Measurements from ENCODE around the gene REXO4.
A peak's percentile ranks its signal among the peaks of the same experiment; 100 is the strongest.

Gene REXO4

DNA sequence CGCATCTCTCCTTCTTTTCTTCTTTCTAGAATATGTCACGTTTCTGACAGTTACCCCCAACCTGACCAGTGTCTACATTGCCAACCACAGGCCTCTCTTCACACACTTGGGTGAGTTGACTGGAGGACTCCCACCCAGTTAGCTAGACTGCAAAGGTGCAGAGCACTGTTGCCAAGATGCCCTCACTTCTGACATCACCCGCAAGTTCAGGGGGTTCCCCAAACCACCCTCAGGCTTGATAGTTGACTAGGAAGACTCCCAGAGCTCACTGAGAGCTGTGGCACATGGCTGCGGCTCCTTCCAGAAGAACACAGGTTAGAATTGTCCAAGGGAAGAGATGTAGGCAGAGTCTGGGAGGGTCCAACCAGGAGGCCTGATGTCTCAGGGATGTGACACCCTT is 21.5 kb upstream of the REXO4 start:
- TF ChIP-seq, protein P1, sequence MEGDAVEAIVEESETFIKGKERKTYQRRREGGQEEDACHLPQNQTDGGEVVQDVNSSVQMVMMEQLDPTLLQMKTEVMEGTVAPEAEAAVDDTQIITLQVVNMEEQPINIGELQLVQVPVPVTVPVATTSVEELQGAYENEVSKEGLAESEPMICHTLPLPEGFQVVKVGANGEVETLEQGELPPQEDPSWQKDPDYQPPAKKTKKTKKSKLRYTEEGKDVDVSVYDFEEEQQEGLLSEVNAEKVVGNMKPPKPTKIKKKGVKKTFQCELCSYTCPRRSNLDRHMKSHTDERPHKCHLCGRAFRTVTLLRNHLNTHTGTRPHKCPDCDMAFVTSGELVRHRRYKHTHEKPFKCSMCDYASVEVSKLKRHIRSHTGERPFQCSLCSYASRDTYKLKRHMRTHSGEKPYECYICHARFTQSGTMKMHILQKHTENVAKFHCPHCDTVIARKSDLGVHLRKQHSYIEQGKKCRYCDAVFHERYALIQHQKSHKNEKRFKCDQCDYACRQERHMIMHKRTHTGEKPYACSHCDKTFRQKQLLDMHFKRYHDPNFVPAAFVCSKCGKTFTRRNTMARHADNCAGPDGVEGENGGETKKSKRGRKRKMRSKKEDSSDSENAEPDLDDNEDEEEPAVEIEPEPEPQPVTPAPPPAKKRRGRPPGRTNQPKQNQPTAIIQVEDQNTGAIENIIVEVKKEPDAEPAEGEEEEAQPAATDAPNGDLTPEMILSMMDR (IDR thresholded peaks at IDR 0.05; ENCODE audit: low read length, missing control alignments) = no peak
- H3K4me3 ChIP-seq (replicated peaks; ENCODE audit: low read depth, low read length) = no peak overlapping the region
- no peak for DNase-seq (ENCODE audit: low read depth)

DNA sequence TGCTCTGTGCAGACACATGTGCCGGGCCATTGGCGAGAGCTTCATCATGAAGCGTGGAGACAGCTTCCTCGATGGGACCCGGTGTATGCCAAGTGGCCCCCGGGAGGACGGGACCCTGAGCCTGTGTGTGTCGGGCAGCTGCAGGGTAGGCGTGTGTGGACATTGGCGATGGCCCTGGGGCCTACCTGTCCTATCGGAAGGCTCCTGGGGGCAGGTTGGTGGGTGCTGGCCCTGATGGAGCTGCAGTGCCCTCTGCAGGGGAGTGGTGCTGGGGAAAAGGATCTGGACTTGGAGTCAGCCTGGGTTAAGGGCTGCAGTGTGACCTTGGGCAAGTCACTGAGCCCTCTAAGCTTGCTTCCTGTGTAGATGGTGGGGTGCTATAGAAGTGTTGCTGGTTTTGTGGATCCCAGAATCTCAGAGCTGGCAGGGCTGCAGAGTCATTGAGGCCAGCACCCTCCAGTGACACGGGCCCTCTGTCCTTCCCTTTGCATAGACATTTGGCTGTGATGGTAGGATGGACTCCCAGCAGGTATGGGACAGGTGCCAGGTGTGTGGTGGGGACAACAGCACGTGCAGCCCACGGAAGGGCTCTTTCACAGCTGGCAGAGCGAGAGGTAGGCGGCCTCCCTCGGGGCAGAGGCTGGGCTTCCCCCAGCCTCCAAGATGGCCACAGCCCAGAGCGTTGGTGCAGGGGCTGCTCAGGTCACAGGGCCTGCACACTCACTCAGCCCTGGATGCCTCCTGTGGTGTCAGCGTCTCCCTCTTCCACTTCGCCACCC is 20.1 kb upstream of the REXO4 start:
- DNase-seq (ENCODE audit: low read depth) = no peak
- TF ChIP-seq, protein P1 (IDR thresholded peaks at IDR 0.05; ENCODE audit: low read length, missing control alignments) = no peak
- H3K4me3 ChIP-seq (replicated peaks; ENCODE audit: low read depth, low read length) = no peak overlapping the region

DNA sequence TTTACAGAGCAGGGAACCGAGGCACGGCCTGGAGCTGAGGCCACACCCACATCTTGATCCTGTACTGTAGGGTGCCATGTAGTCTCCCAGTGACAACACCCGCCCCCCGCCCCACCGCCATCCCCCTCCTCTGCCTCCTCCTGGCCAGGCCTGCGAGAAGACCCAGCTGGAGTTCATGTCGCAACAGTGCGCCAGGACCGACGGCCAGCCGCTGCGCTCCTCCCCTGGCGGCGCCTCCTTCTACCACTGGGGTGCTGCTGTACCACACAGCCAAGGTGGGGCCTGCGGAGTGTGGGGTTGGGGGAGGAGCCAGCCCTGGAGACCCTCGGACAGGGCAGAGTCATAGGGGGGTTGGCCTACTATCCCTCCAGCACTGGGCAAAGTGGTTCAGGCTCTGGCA is 18.9 kb upstream of the REXO4 start:
- TF ChIP-seq, protein P1 (IDR thresholded peaks at IDR 0.05; ENCODE audit: low read length, missing control alignments) = no peak
- H3K4me3 ChIP-seq (replicated peaks; ENCODE audit: low read depth, low read length) = no peak overlapping the region
- no peak for DNase-seq (ENCODE audit: low read depth)

DNA sequence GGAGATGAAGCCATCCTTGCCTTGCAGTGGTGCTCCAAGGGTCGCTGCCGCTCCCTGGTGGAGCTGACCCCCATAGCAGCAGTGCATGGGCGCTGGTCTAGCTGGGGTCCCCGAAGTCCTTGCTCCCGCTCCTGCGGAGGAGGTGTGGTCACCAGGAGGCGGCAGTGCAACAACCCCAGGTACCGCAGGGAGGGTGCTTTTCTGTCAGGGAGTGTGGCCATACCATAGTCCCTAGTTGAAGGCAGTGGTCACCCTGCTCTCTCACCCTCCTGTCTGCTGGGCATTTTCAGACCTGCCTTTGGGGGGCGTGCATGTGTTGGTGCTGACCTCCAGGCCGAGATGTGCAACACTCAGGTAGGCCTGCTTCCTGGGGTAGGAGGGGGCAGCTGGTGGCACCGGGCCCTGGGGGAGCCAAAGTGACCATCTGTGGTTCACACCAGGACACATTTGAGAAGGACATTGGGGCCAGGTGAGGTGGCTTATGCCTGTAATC is 15.6 kb upstream of the REXO4 start:
- TF ChIP-seq, protein P1 (IDR thresholded peaks at IDR 0.05; ENCODE audit: low read length, missing control alignments) = no peak
- H3K4me3 ChIP-seq (replicated peaks; ENCODE audit: low read depth, low read length) = no peak overlapping the region
- DNase-seq (ENCODE audit: low read depth) = no peak

DNA sequence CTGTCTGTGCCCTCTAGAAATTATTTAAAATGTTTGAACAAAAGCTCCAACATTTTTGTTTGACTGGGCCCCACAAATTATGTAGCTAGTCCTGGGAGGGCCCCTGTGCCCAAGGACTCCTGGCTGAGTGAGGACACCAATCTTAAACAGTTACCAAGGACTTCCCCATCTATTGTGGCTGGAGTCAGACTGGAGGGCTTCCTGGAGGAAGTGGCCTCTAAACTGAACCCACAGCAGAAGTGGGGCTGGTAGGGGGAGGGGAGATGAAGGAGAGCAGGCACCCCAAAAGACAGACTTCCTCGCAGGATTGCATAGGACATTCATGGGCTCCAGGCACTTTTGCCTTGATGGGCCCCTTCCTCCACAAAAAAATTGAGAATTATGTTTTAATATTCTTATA is 12.4 kb upstream of the REXO4 start:
- TF ChIP-seq, protein P1 (IDR thresholded peaks at IDR 0.05; ENCODE audit: low read length, missing control alignments) = no peak
- DNase-seq (ENCODE audit: low read depth) = no peak
- H3K4me3 ChIP-seq (replicated peaks; ENCODE audit: low read depth, low read length) = no peak overlapping the region

DNA sequence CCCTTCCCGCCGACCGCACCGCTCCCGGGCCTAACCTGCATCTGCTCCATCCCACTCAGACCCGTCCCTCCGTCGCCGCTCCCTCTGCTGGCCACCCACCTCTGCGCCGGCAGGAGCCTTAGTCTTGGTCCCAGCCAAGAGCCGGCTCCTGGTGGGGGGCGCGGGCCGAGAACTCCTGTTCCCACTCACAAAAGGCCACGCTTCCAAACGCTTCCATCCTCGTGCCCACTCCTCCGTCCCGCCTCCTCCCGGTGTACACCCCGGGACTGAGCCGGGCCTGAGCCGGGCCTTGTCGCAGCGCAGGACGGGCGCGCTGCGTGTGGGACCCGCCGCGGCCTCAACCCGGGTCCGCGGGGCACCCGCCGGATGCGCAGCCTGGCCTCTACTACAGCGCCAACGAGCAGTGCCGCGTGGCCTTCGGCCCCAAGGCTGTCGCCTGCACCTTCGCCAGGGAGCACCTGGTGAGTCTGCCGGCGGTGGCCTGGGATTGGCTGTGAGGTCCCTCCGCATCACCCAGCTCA is 11.9 kb upstream of the REXO4 start:
- DNase-seq (ENCODE audit: low read depth) = peak; percentile 19
- TF ChIP-seq, protein P1 (IDR thresholded peaks at IDR 0.05; ENCODE audit: low read length, missing control alignments) = peak; percentile 39
- H3K4me3 ChIP-seq (replicated peaks; ENCODE audit: low read depth, low read length) = no peak overlapping the region

All from fibroblast of pulmonary artery (primary cell).